Measurements from ENCODE around the gene CAMK2N1. TPM values are rescaled to one million over a fixed set of nuclear protein-coding genes. Genes with fewer than 3 reads are reported as not detected.

CAMK2N1 gene
- total and polyA plus RNA-seq, 10 donors, result 3.6 to 17.2 (median 8.5) TPM

DNA sequence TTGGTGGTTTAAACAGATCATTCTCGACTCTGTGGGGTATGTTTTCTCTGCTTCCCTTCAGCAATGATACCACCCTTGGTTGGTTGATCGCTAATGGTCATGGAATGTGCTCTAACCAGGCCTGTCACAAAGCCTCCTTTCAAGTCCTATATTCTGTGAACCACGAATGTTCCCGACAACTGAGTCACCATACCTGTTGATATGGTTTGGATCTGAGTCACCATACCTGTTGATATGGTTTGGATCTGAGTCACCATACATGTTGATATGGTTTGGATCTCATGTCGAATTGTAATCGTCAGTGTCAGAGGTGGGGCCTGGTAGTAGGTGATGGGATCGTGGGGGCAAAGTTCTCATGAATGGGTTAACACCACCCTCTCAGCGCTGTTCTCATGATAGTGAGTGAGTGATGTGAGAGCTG lies 10.2 kb upstream of the CAMK2N1 start:
- Histone ChIP-seq H3K36me3 (peaks cover 2 to 47% (median 37%) of the 10 kb centered on the region in 6 donors), H3K4me1 (peaks cover 10 to 23% (median 16%) of the 10 kb centered on the region in 6 donors), H3K9me3 (no peaks in the 10 kb centered on the region), H3K27me3 (replicated peaks in 1 of 7) (no peaks in the 10 kb centered on the region), H3K4me3 (no peak overlapping the region), H3K27ac (no peak overlapping the region)
- TF ChIP-seq, protein P1, sequence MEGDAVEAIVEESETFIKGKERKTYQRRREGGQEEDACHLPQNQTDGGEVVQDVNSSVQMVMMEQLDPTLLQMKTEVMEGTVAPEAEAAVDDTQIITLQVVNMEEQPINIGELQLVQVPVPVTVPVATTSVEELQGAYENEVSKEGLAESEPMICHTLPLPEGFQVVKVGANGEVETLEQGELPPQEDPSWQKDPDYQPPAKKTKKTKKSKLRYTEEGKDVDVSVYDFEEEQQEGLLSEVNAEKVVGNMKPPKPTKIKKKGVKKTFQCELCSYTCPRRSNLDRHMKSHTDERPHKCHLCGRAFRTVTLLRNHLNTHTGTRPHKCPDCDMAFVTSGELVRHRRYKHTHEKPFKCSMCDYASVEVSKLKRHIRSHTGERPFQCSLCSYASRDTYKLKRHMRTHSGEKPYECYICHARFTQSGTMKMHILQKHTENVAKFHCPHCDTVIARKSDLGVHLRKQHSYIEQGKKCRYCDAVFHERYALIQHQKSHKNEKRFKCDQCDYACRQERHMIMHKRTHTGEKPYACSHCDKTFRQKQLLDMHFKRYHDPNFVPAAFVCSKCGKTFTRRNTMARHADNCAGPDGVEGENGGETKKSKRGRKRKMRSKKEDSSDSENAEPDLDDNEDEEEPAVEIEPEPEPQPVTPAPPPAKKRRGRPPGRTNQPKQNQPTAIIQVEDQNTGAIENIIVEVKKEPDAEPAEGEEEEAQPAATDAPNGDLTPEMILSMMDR (IDR thresholded peaks at IDR 0.05 in 8 of 11, conservative IDR thresholded peaks at IDR 0.05 in 3 of 11), result no peak
- TF ChIP-seq POLR2AphosphoS5 (IDR thresholded peaks at IDR 0.05) (no peak), POLR2A (IDR thresholded peaks at IDR 0.05) (no peak)
- intact Hi-C loops (cut with DNase I; ENCODE audit: low total_unique reads), result loop anchor here (10.0 kb wide), 1 partner anchor 581 kb away; no protein-coding TSS in a partner anchor
- no peak for DNase-seq
- WGBS, 5 donors, result 74 to 89% (median 81%) methylated on average over 8 of the region's 8 CpGs

DNA sequence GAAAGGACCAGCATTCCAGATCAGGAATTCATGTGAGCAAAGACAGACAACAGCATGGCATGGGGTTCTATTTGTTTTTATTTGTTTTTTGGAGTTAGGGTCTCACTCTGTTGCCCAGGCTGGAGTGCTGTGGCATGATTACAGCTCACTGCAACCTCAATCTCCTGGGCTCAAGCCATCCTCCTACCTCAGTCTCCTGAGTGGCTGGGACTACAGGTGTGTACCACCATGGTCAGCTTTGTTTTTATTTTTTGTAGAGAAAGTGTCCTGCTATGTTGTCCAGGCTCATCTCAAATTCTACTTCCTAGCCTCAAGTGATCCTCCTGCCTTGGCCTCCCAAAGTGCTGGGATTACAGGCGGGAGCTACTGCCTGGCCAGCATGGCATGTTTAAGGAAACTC lies 9.7 kb upstream of the CAMK2N1 start:
- Histone ChIP-seq H3K27ac (no peak overlapping the region), H3K4me1 (peaks cover 10 to 23% (median 16%) of the 10 kb centered on the region in 6 donors), H3K27me3 (replicated peaks in 1 of 7) (no peaks in the 10 kb centered on the region), H3K36me3 (peaks cover 0 to 41% (median 31%) of the 10 kb centered on the region in 6 donors), H3K9me3 (no peaks in the 10 kb centered on the region), H3K4me3 (no peak overlapping the region)
- 89 to 100% (median 95%) methylated on average over 1 of the region's 1 CpG for WGBS, 5 donors
- no peak for TF ChIP-seq POLR2AphosphoS5 (IDR thresholded peaks at IDR 0.05)
- TF ChIP-seq, protein P1 (IDR thresholded peaks at IDR 0.05 in 8 of 11, conservative IDR thresholded peaks at IDR 0.05 in 3 of 11), result no peak
- TF ChIP-seq POLR2A (IDR thresholded peaks at IDR 0.05), result no peak
- DNase-seq, result no peak
- intact Hi-C loops (cut with DNase I; ENCODE audit: low total_unique reads), result loop anchor here (10.0 kb wide), 1 partner anchor 581 kb away; no protein-coding TSS in a partner anchor

DNA sequence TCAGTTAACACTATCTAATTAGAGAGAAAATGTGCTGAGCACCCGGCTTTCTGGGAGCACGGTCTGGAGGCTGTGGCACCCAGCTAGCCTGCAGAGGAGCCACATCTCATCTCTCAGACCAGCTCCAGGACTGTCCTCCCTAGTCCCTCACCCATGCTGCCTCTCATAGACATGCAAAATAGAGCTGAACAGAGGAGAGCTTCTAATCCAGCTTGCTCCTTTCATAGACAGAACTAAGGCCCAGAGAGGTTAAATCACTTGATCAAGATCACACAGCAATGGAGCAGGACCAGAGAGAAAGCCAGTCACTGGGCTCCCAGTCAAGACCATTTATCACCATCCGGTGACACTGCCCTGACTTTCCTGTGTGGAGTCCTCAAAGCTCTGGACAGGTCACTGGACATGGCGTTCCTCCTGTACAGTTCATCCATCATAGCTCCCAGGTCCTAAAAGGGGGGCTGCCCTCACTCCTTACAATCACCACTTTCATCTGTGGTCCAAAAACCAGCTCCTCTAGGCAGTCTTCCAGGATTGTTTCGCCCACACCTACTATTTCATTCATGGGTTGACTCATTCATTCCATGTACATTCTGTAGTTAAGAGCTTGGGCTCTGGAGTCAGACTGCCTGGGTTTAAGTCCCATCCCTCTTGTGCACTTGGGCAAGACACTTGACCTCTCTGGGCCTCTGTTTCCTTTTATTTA lies 8.8 kb upstream of the CAMK2N1 start:
- H3K27me3 ChIP-seq (replicated peaks in 1 of 7), result peaks cover 0 to 4% (median 0%) of the 10 kb centered on the region in 7 donors
- peaks cover 0 to 32% (median 22%) of the 10 kb centered on the region in 6 donors for H3K36me3 ChIP-seq
- TF ChIP-seq, protein P1 (IDR thresholded peaks at IDR 0.05 in 8 of 11, conservative IDR thresholded peaks at IDR 0.05 in 3 of 11), result no peak
- TF ChIP-seq POLR2A (IDR thresholded peaks at IDR 0.05), result no peak
- no peak for TF ChIP-seq POLR2AphosphoS5 (IDR thresholded peaks at IDR 0.05)
- peak overlapping the region in 1 of 8 donors; percentile 49 for H3K27ac ChIP-seq
- H3K9me3 ChIP-seq, result no peaks in the 10 kb centered on the region
- intact Hi-C loops (cut with DNase I; ENCODE audit: low total_unique reads), result loop anchor here (10.0 kb wide), 1 partner anchor 580 kb away; no protein-coding TSS in a partner anchor
- peaks cover 10 to 23% (median 16%) of the 10 kb centered on the region in 6 donors for H3K4me1 ChIP-seq
- no peak for DNase-seq
- H3K4me3 ChIP-seq, result no peak overlapping the region
- 60 to 73% (median 63%) methylated on average over 5 of the region's 5 CpGs for WGBS, 5 donors
